Measurements from ENCODE around the gene KCTD18. TPM values are rescaled to one million over a fixed set of nuclear protein-coding genes. Genes with fewer than 3 reads are reported as not detected.
A peak's percentile ranks its signal among the peaks of the same experiment; 100 is the strongest.

KCTD18 gene
- total RNA-seq, 1 donor from 2014 or later: 15.8 TPM

- intact Hi-C loops (cut with micrococcal nuclease): loop anchor here (1.0 kb wide), 1 partner anchor 204 kb away; no protein-coding TSS in a partner anchor
- Mint-ChIP-seq H3K4me1 (ENCODE audit: low read depth) (peaks cover 16% of the 10 kb centered on the region), H3K9me3 (no peaks in the 10 kb centered on the region), H3K27ac (peak overlapping the region; percentile 90), H3K27me3 (ENCODE audit: insufficient read depth) (no peaks in the 10 kb centered on the region), H3K4me3 (peak overlapping the region; percentile 96), H3K36me3 (ENCODE audit: low read depth) (peaks cover 6% of the 10 kb centered on the region)
- DNase-seq (ENCODE audit: low spot score): no peak
These were observed 645 bp downstream of the KCTD18 start for GRCh38 chr2:200509235-200509611.

GRCh38 chr2:200507179-200507578, 2.7 kb downstream of the KCTD18 start:
- peaks cover 16% of the 10 kb centered on the region for H3K4me1 Mint-ChIP-seq (ENCODE audit: low read depth)
- DNase-seq (ENCODE audit: low spot score): no peak
- intact Hi-C loops (cut with micrococcal nuclease): no loop called here

GRCh38 chr2:200506679-200507078, 3.2 kb downstream of the KCTD18 start:
- Mint-ChIP-seq H3K4me3 (no peak overlapping the region), H3K4me1 (ENCODE audit: low read depth) (peaks cover 16% of the 10 kb centered on the region), H3K27ac (no peak overlapping the region), H3K9me3 (peaks cover 4% of the 10 kb centered on the region), H3K36me3 (ENCODE audit: low read depth) (peaks cover 16% of the 10 kb centered on the region), H3K27me3 (ENCODE audit: insufficient read depth) (no peaks in the 10 kb centered on the region)
- DNase-seq (ENCODE audit: low spot score): no peak
- intact Hi-C loops (cut with micrococcal nuclease): no loop called here

More at GRCh38 chr2:200507179-200507578, 2.7 kb downstream of the KCTD18 start:
- H3K36me3 Mint-ChIP-seq (ENCODE audit: low read depth): peaks cover 16% of the 10 kb centered on the region
- H3K27me3 Mint-ChIP-seq (ENCODE audit: insufficient read depth): no peaks in the 10 kb centered on the region
- H3K27ac Mint-ChIP-seq: no peak overlapping the region
- no peak overlapping the region for H3K4me3 Mint-ChIP-seq
- peaks cover 3% of the 10 kb centered on the region for H3K9me3 Mint-ChIP-seq

- intact Hi-C loops (cut with micrococcal nuclease): no loop called here
- no peak overlapping the region for H3K4me3 Mint-ChIP-seq
- no peaks in the 10 kb centered on the region for H3K4me1 Mint-ChIP-seq (ENCODE audit: low read depth)
- no peak overlapping the region for H3K27ac Mint-ChIP-seq
- H3K9me3 Mint-ChIP-seq: peaks cover 4% of the 10 kb centered on the region
- DNase-seq (ENCODE audit: low spot score): no peak
- H3K36me3 Mint-ChIP-seq (ENCODE audit: low read depth): peaks cover 20% of the 10 kb centered on the region
- H3K27me3 Mint-ChIP-seq (ENCODE audit: insufficient read depth): no peaks in the 10 kb centered on the region
These were observed 7.7 kb downstream of the KCTD18 start for GRCh38 chr2:200502196-200502595.

GRCh38 chr2:200498402-200499162, 11.3 kb downstream of the KCTD18 start:
- Mint-ChIP-seq H3K9me3 (peaks cover 4% of the 10 kb centered on the region), H3K4me3 (no peak overlapping the region), H3K27ac (no peak overlapping the region), H3K4me1 (ENCODE audit: low read depth) (no peaks in the 10 kb centered on the region), H3K27me3 (ENCODE audit: insufficient read depth) (no peaks in the 10 kb centered on the region), H3K36me3 (ENCODE audit: low read depth) (peaks cover 27% of the 10 kb centered on the region)
- DNase-seq (ENCODE audit: low spot score): no peak
- intact Hi-C loops (cut with micrococcal nuclease): no loop called here

- Mint-ChIP-seq H3K4me3 (no peak overlapping the region), H3K4me1 (ENCODE audit: low read depth) (no peaks in the 10 kb centered on the region), H3K27me3 (ENCODE audit: insufficient read depth) (no peaks in the 10 kb centered on the region), H3K27ac (no peak overlapping the region), H3K36me3 (ENCODE audit: low read depth) (peaks cover 28% of the 10 kb centered on the region), H3K9me3 (no peaks in the 10 kb centered on the region)
- no peak for DNase-seq (ENCODE audit: low spot score)
- intact Hi-C loops (cut with micrococcal nuclease): no loop called here
These were observed 13.2 kb downstream of the KCTD18 start for GRCh38 chr2:200496696-200497095.

GRCh38 chr2:200494048-200494447, 15.8 kb downstream of the KCTD18 start:
- intact Hi-C loops (cut with micrococcal nuclease): no loop called here
- no peaks in the 10 kb centered on the region for H3K4me1 Mint-ChIP-seq (ENCODE audit: low read depth)
- DNase-seq (ENCODE audit: low spot score): no peak
- no peaks in the 10 kb centered on the region for H3K9me3 Mint-ChIP-seq
- no peak overlapping the region for H3K27ac Mint-ChIP-seq
- H3K27me3 Mint-ChIP-seq (ENCODE audit: insufficient read depth): no peaks in the 10 kb centered on the region
- peaks cover 44% of the 10 kb centered on the region for H3K36me3 Mint-ChIP-seq (ENCODE audit: low read depth)
- no peak overlapping the region for H3K4me3 Mint-ChIP-seq

GRCh38 chr2:200492656-200493055, 17.2 kb downstream of the KCTD18 start:
- H3K27ac Mint-ChIP-seq: no peak overlapping the region
- H3K4me1 Mint-ChIP-seq (ENCODE audit: low read depth): no peaks in the 10 kb centered on the region
- peaks cover 44% of the 10 kb centered on the region for H3K36me3 Mint-ChIP-seq (ENCODE audit: low read depth)
- H3K27me3 Mint-ChIP-seq (ENCODE audit: insufficient read depth): no peaks in the 10 kb centered on the region
- intact Hi-C loops (cut with micrococcal nuclease): no loop called here
- H3K4me3 Mint-ChIP-seq: no peak overlapping the region
- DNase-seq (ENCODE audit: low spot score): no peak
- no peaks in the 10 kb centered on the region for H3K9me3 Mint-ChIP-seq

GRCh38 chr2:200490001-200490400, 19.9 kb downstream of the KCTD18 start:
- H3K4me3 Mint-ChIP-seq: no peak overlapping the region
- no peak overlapping the region for H3K27ac Mint-ChIP-seq
- H3K36me3 Mint-ChIP-seq (ENCODE audit: low read depth): peaks cover 38% of the 10 kb centered on the region
- intact Hi-C loops (cut with micrococcal nuclease): no loop called here
- H3K9me3 Mint-ChIP-seq: no peaks in the 10 kb centered on the region
- H3K4me1 Mint-ChIP-seq (ENCODE audit: low read depth): no peaks in the 10 kb centered on the region
- DNase-seq (ENCODE audit: low spot score): no peak
- no peaks in the 10 kb centered on the region for H3K27me3 Mint-ChIP-seq (ENCODE audit: insufficient read depth)

- H3K4me1 Mint-ChIP-seq (ENCODE audit: low read depth): no peaks in the 10 kb centered on the region
- no peaks in the 10 kb centered on the region for H3K9me3 Mint-ChIP-seq
- no peak for DNase-seq (ENCODE audit: low spot score)
- no peaks in the 10 kb centered on the region for H3K27me3 Mint-ChIP-seq (ENCODE audit: insufficient read depth)
- no peak overlapping the region for H3K4me3 Mint-ChIP-seq
- intact Hi-C loops (cut with micrococcal nuclease): no loop called here
- no peak overlapping the region for H3K27ac Mint-ChIP-seq
- H3K36me3 Mint-ChIP-seq (ENCODE audit: low read depth): peaks cover 30% of the 10 kb centered on the region
These were observed 21.7 kb downstream of the KCTD18 start for GRCh38 chr2:200488169-200488568.

- Mint-ChIP-seq H3K4me3 (no peak overlapping the region), H3K4me1 (ENCODE audit: low read depth) (peaks cover 1% of the 10 kb centered on the region), H3K27me3 (ENCODE audit: insufficient read depth) (no peaks in the 10 kb centered on the region), H3K9me3 (no peaks in the 10 kb centered on the region), H3K27ac (no peak overlapping the region), H3K36me3 (ENCODE audit: low read depth) (peaks cover 20% of the 10 kb centered on the region)
- no peak for DNase-seq (ENCODE audit: low spot score)
- intact Hi-C loops (cut with micrococcal nuclease): no loop called here
These were observed 23.3 kb downstream of the KCTD18 start for GRCh38 chr2:200486529-200486928.

GRCh38 chr2:200484934-200485333, 24.9 kb downstream of the KCTD18 start:
- Mint-ChIP-seq H3K27me3 (ENCODE audit: insufficient read depth) (no peaks in the 10 kb centered on the region), H3K27ac (no peak overlapping the region), H3K9me3 (no peaks in the 10 kb centered on the region), H3K36me3 (ENCODE audit: low read depth) (peaks cover 9% of the 10 kb centered on the region), H3K4me3 (no peak overlapping the region), H3K4me1 (ENCODE audit: low read depth) (peaks cover 7% of the 10 kb centered on the region)
- no peak for DNase-seq (ENCODE audit: low spot score)
- intact Hi-C loops (cut with micrococcal nuclease): no loop called here

GRCh38 chr2:200483729-200484198, 26.1 kb downstream of the KCTD18 start:
- Mint-ChIP-seq H3K27me3 (ENCODE audit: insufficient read depth) (no peaks in the 10 kb centered on the region), H3K4me3 (no peak overlapping the region), H3K4me1 (ENCODE audit: low read depth) (peaks cover 7% of the 10 kb centered on the region), H3K36me3 (ENCODE audit: low read depth) (peaks cover 12% of the 10 kb centered on the region), H3K9me3 (no peaks in the 10 kb centered on the region), H3K27ac (no peak overlapping the region)
- no peak for DNase-seq (ENCODE audit: low spot score)
- intact Hi-C loops (cut with micrococcal nuclease): loop anchor here (1.0 kb wide), 1 partner anchor 220 kb away; no protein-coding TSS in a partner anchor
